ENCODE data around the gene ANKS6.

The ANKS6 gene

GRCh38 chr9:98790842-98791607 lies 5.3 kb downstream of the ANKS6 start:
- DNase-seq: peak; percentile 16

DNA sequence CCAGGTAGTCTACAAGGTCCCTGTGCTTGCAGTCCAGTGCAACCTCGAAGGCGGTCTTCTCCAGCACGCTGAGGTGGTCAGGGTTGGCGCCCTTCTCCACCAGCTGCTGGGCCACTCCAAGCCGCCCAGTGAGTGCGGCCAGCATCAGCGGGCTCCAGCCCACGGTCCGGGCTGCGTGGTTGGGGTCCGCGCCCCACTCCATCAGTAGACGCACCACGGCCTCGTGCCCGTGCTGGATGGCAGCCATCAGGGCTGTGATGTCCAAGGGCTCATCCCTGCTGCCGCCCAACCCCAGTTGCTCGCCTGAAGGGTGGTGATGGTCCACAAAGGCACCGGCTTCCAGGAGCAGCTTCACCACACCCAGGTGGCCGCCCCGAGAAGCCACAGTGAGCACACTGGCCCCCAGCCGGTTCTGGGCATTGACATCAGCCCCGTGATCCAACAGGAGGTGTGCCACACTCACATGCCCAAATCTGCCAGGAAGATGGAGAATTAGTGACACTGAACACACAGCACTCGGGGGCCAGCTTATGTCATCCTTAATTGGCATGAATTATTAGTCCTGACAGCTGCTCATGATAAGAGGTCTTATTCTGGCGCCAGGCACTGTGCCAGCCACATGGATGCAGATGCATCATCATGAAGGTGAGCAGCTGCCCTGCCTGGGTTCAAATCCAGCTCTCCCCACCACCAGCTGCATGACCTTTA lies 6.1 kb downstream of the ANKS6 start:
- no peak for DNase-seq

- no peak for DNase-seq
Observed at GRCh38 chr9:98789483-98790133, 6.7 kb downstream of the ANKS6 start.

DNA sequence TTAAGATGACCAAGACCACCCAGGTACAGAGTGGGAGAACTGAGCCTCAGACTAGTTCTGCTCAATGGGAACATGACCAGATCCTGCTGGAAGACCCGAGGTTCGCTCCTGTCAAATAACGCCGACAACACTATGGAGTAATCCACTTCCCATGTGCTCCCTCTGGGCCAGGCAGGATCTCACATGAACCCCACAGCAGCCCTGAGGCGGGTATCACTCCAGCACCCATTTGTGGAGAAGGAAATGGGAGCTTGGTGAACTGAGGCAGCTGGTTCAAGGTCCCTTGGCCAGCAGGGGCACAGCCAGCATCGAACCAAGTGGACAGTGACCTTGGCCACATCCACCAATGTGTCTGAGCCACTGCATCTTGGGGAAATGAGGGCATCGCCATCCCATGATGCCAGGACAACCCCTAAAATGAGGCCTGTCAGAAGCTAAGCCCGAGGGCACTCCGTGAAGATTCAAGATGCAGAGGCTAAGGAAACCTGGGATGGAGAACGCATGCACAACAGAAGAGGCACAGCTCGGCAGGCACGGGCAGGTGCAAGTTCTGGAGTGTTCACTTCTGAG lies 8.5 kb downstream of the ANKS6 start:
- no peak for DNase-seq

- no peak for DNase-seq
Observed at GRCh38 chr9:98786750-98787510, 9.4 kb downstream of the ANKS6 start.

DNA sequence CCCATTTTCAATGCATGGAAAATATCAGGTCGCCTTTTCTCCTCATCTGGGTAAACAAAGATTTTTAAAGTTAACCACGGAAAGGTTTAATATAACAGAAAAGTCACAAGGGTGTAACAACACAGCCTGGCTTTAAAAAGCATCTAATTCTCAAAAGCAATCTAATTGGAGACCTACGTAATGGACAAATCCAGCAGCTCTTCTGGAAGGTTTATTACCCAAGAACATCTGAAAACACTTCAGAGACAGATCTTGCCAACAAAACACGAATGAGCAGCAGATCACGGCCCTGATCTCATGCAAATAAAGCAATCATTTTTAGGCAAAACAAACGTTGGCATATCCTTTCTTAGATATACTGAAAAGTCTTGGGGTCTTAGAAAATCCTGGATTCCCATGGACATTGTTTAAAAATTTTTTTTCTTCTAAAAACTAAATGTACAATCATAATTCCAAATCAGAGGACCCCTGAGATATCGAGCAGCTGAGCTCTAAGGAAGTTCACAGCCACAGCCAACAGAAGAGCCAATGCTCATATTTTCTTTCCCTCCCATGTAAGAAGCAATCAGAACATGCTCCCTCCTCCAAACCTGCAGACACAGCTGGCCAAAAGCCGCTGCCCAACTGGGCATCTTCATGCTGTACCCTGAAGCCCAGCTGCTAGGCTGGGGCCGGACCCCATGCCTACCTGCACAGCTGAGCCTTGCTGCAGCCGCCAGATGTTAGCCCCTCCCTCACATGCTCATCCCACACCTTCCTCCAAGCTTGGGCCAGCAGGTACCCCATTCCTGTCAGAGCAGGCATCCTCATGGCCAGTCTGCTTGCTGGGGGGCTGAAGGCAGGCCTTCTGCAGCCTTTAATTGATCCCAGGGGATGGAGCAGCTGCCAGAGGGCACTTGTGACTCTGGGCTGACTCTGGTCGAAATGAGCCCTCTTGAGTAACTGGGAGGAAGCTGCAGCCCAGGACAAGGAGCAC lies 11.2 kb downstream of the ANKS6 start:
- DNase-seq: no peak

DNA sequence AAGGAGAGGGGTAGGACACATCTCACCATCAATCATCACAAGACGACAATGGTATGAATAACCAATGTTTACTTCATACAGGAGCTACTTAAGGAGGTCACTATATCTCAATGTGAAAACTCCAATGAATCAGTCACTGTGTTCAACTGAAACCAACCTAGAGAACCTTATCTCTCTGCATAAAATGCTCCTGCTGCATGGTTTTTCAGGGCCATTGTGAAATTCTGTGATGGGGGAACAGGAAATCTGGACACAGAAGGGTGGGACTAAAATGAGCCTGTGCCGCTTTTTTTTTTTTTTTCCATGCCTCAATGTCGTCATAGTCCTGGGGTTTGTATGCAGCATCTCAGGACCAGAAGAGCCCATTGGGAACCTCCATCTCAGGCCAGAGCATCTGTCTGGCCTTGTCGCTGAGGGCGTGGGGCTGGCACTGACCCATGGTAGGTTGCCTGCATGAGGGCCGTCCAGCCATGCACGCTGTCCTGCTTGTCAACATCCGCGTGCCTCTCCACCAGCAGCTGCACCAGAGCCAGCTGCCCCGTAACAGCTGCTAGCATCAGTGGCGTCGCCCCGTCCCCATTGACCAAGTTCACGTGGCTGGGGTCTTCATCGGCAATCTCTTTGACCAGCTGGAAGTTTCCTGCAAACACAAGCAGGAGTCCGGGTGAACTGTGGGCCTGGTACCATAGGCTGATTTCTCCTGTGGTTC lies 12.7 kb downstream of the ANKS6 start:
- no peak for DNase-seq

GRCh38 chr9:98781588-98782383 lies 14.6 kb downstream of the ANKS6 start:
- DNase-seq: no peak

GRCh38 chr9:98780059-98780749 lies 16.2 kb downstream of the ANKS6 start:
- no peak for DNase-seq

DNA sequence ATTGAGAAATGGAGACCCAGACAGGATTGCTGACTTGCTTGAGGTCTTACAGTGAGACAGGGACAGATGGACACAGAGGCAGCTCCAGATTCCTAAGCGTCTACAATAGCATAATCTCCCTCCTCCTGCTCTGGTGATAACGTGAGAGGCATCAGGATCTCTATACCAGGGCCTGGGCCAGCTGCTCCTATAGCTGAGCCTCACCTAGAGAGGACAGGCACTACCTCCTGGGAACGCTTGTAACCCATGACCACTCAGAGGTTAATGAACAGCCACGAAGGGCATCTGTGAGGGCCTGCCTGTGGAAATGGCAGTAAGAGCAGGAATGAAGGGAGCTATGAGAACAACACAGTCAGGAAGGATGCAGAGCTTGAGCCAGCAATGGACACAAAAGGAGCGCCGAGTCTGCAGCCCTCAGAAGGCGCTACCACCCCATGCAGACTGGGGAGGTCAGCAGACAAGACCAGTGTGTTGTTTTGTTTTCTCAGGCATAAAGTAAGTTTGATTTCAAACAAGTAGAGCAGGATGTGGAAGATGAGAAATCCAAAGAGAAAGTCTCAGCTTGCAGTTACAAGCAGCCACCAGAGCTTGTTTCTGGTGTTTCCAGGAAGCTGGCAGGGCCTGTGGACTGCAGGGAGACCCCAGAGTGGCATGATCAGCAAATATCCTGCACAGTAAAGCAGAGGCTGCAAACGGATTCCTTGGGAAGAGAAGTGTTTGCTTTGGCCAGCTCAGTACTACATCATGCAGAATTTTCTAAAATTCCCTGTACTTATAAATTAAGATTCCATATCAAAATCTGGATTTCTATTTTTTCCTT lies 17.4 kb downstream of the ANKS6 start:
- no peak for DNase-seq

- DNase-seq: no peak
Observed at GRCh38 chr9:98778251-98778650, 18.1 kb downstream of the ANKS6 start.

- DNase-seq: no peak
Observed at GRCh38 chr9:98777618-98778017, 18.7 kb downstream of the ANKS6 start.

DNA sequence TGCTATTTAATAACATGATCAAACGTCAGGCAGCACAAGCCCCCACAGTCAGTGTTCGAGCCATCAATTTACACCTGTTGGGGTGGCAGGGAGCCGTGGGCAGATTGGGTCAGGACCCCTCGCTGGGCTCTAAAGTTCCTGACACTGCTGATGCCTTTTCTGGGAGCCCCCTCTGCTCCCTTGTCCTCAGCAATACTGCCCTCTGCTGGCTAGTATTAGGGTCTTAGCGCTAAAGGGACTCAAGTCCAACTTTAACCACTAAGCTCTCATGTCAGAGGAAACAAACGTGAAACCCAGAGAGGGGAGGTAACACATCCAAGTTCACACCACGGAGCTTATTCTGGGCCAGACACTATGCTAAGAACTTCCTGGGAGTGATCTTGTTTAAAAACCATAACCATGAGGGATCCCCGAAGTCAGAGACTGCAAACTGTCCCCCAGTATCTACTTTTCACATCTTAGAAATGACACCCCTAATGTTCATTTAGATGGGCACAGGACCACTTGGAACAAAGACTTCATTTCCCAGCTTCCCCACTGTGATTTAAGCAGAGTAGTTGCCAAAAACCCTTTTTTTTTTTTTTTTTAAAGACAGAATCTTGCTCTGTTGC lies 20.4 kb downstream of the ANKS6 start:
- DNase-seq: no peak

GRCh38 chr9:98774746-98775145 lies 21.6 kb downstream of the ANKS6 start:
- DNase-seq: no peak

DNA sequence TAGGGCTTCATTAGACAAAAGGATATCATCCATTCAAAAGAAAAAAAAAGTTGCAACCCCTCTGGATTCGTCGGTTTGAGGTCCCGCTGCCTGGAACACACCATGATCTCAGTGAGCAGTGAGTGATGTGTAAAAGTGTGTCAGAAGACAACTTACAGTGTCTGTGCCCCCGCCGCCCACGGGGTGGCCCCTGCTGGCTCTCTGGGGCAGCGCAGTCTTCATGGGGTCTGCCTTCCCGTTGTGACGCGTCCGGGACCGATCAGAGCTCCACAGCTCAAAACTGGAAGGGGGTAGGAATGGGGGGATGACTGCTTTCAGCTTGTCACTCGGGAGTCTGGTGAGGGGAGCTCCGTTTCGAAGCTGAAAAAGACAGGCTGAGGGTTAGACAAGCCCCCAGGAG lies 22.6 kb downstream of the ANKS6 start:
- DNase-seq: no peak

DNA sequence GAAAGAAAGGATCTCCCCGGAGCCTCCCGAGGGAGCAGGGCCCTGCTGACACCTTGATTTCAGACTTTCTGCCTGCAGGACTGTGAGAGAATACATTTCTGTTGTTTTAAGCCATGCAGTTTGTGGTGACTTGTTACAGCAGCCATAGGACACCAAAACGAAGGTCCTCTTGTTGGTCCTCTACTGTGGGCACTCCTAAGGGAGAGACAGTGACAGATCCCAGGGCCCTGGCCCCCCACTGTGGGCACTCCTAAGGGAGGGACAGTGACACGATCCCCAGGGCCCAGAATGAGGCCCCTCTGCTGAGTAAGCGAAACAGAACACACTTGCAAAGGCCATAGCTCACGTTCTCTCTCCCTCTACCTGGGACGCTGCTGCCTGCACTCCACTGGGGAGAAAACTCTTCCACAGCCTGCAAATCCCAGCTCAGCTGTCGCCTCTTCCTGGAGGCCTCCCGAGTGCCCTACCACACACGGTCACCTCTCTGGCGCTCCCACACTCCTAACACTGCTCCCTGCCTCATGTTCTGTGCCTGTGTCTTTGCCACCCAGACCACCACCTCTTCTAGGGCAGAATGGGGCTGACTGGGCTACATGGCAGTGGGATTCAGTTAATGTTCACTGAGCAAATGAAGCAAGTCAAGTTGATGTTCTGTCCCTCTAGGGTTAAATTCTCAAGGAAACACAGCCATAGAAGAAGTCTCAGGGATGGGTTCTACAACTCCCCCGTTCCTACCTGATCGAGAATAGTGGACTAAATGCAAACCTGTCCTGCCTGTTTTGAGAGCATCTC lies 23.8 kb downstream of the ANKS6 start:
- no peak for DNase-seq

- DNase-seq: no peak
Observed at GRCh38 chr9:98771209-98771874, 25.0 kb downstream of the ANKS6 start.
